Measurements from ENCODE around the gene WDR4.
"Not testable (repeated sequence)": the region's sequence is repeated elsewhere in the genome, so short reads cannot be mapped to it uniquely, and the experiment has no call there.

WDR4 gene

DNA sequence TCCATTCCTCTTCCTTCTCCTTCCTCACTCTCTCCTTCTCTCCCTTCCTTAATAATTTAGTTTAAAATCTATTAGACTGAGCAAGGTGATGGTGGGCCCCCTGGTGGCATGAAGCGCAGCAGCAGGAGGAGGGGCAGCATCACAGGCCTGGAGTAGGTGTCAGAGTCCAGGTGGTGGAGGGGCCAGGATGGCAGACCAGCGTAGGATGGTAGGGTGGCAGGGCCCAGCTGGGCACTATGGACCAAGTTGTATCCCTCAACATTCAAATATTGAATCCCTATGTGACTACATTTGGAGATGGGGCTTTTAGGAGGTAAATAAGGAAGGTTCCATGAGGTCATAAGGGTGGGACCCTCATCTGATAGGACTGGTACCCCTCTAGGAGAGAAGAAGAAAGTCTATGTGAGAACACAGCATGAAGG is 61.0 kb downstream of the WDR4 start:
- POLR2A ChIA-PET = no interaction called here
- CTCF ChIA-PET = no interaction called here

DNA sequence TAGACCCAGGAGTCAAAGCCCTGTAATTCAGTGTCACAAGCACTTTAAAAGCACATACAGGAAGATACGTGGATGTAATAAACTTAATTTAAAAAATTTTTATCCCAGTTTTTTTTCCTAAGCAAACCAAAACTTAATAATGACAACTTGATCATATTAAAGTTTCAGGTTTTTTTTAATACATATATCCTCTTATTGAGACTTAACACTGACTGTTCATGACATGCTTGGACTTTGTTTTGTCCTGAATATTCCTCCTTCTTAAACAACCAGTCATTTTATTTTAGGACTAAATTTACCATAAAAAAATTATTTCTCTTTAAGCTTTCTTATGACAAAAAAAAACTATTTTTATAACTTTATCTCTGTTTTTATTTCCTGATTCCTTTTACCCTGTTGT is 64.1 kb downstream of the WDR4 start:
- ChIA-PET POLR2A (no interaction called here), CTCF (no interaction called here)
- no peak for DNase-seq (ENCODE audit: extremely low spot score)
- TF ChIP-seq FOXM1 (IDR thresholded peaks at IDR 0.05; ENCODE audit: borderline replicate concordance) (no peak), SUZ12 (IDR thresholded peaks at IDR 0.05) (no peak), TARDBP (IDR thresholded peaks at IDR 0.05) (no peak), BHLHE40 (IDR thresholded peaks at IDR 0.05; ENCODE audit: borderline replicate concordance) (no peak)
- TF ChIP-seq, protein P1, sequence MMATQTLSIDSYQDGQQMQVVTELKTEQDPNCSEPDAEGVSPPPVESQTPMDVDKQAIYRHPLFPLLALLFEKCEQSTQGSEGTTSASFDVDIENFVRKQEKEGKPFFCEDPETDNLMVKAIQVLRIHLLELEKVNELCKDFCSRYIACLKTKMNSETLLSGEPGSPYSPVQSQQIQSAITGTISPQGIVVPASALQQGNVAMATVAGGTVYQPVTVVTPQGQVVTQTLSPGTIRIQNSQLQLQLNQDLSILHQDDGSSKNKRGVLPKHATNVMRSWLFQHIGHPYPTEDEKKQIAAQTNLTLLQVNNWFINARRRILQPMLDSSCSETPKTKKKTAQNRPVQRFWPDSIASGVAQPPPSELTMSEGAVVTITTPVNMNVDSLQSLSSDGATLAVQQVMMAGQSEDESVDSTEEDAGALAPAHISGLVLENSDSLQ (IDR thresholded peaks at IDR 0.05) = no peak

More for the DNA sequence above, 61.0 kb downstream of the WDR4 start:
- TF ChIP-seq ZNF384 (IDR thresholded peaks at IDR 0.05) (no peak), FOXM1 (IDR thresholded peaks at IDR 0.05; ENCODE audit: borderline replicate concordance) (no peak), TARDBP (IDR thresholded peaks at IDR 0.05) (no peak), ARNT (IDR thresholded peaks at IDR 0.05) (no peak), HDGF (IDR thresholded peaks at IDR 0.05; ENCODE audit: borderline replicate concordance) (no peak), LEF1 (IDR thresholded peaks at IDR 0.05; ENCODE audit: borderline replicate concordance) (no peak), L3MBTL2 (conservative IDR thresholded peaks at IDR 0.05) (no peak), SP1 (IDR thresholded peaks at IDR 0.05) (no peak), ELF4 (IDR thresholded peaks at IDR 0.05) (no peak), BHLHE40 (IDR thresholded peaks at IDR 0.05; ENCODE audit: borderline replicate concordance) (no peak), NFRKB (IDR thresholded peaks at IDR 0.05) (no peak), CTBP1 (IDR thresholded peaks at IDR 0.05; ENCODE audit: borderline replicate concordance) (no peak), FOXA1 (IDR thresholded peaks at IDR 0.05) (no peak), FOXK2 (IDR thresholded peaks at IDR 0.05) (no peak), SUZ12 (IDR thresholded peaks at IDR 0.05) (no peak)
- TF ChIP-seq, protein P1 (IDR thresholded peaks at IDR 0.05) = no peak
- no peak for DNase-seq (ENCODE audit: extremely low spot score)

DNA sequence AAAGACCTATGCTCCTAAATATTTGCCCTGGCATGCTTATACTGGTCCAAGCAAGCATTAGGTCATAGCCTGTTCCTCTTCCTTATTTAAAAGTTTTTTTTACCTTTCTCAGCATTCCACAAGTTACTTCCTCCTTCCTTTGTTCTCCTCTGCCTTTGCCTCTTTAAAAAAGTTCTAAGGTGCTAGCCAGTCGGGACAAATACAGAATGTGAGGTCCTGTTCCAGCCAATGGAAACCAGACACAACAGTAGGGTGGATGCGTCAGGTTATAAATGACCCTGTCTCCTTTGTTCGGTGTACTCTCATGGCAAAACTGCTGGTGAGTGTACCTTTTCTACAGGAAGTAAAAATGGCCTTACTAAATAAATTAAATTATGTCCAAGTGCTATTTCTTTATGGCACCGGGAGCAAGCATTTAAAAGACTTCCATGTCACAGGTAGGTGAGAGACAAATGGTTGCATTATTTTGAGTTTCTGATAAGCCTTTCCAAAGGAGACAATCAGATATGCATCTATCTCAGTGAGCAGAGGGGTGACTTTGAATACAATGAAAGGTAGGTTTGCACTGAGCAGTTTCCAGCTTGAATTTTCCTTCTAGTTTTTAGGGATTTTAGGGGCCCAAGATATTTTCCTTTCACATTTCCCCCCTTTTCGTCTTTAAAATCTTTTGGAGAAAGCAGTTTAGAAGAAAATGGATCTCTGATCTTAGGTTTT is 66.7 kb downstream of the WDR4 start:
- DNase-seq (ENCODE audit: extremely low spot score); POLR2A ChIA-PET; CTCF ChIA-PET: not testable (repeated sequence)

DNA sequence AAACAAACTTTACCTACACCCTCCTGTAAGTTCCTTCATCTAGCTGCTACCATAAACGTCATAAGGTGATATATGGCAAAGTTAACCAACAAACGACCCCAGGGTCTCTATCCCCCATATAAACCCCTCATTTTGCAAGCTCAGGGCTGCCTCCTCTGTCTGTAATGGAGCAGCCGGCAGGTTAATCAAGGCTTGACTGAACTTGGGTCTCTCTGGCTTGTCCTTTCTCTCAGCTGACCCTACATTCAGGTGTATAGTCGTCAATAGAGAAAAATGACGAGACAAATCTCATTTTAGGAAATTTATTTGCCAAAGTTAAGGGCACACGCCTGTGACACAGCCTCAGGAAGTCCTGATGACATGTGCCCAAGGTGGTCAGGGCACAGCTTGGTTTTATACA is 67.4 kb downstream of the WDR4 start:
- CTCF ChIA-PET = no interaction called here
- TF ChIP-seq ELF4 (IDR thresholded peaks at IDR 0.05) (no peak), FOXA1 (IDR thresholded peaks at IDR 0.05) (no peak), HDGF (IDR thresholded peaks at IDR 0.05; ENCODE audit: borderline replicate concordance) (no peak)
- no peak for DNase-seq (ENCODE audit: extremely low spot score)
- POLR2A ChIA-PET = no interaction called here

DNA sequence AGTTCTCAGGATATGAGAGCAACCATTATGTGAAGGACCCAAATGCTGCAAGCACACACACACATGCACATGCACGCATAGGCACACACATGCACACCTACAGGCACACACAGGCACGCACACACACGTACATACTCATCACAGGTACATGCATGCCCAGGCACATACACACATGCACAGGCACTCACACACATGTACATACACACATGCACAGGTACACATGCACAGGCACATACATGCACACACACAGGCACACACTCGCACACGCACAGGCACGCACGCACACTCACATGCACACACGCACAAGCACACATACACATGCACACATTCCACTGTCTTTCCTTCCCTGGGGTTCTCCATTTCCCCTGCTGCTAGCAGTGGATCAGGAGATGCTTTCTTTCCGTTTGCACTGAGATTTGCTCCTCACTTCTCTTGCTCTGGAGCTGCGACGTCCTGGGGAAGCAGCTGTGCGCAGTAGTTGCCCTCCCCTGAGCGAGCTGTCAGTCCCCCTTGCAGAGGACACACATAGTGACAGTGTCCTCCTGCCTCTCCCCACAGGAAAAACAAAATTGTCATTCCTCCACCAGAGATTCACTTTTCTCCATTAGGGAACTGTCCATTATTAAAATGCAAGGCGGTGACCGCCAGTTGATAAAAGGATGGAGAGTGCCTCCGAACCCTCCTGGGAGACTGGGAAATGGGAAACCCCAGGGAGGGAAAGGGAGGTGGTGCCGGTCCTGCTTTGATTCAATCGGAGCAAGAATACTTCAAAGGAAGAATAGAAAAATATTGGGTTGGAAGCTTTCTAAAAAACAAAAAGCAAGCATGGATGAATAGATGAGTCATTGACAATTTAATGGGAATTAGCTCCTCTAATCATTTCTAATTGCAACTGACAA is 69.5 kb downstream of the WDR4 start:
- TF ChIP-seq ELF4 (IDR thresholded peaks at IDR 0.05) (no peak), ARNT (IDR thresholded peaks at IDR 0.05) (no peak), NFRKB (IDR thresholded peaks at IDR 0.05) (no peak), BHLHE40 (IDR thresholded peaks at IDR 0.05; ENCODE audit: borderline replicate concordance) (no peak), SP1 (IDR thresholded peaks at IDR 0.05) (no peak), LEF1 (IDR thresholded peaks at IDR 0.05; ENCODE audit: borderline replicate concordance) (no peak), SUZ12 (IDR thresholded peaks at IDR 0.05) (no peak)
- POLR2A ChIA-PET = no interaction called here
- CTCF ChIA-PET = interaction anchor here (1.1 kb wide), 1 partner anchor 18 kb away, joined by 3 read pairs; no protein-coding TSS in a partner anchor

DNA sequence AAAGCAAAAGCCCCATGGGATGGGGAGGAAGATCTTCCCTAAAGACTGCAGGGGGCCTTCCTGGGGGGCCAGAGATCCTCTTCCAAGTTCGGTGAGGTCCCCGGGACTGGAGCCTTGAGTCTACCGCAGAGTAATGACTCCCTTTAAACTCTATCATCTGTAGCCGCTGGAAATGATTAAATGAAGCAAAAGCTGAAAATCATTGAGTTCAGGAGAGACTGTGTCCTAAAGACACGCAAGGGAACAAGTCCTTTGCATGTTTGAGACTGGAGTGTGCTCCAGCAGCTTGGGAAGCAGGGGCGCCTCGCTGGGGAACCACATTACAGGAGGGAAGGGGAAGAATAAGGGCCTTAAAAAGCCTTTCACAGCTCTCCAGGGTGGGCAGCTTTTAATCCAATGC is 70.2 kb downstream of the WDR4 start:
- POLR2A ChIA-PET = no interaction called here
- no peak for TF ChIP-seq HDGF (IDR thresholded peaks at IDR 0.05; ENCODE audit: borderline replicate concordance)
- TF ChIP-seq ARNT (IDR thresholded peaks at IDR 0.05) = no peak
- TF ChIP-seq TARDBP (IDR thresholded peaks at IDR 0.05) = no peak
- TF ChIP-seq CTBP1 (IDR thresholded peaks at IDR 0.05; ENCODE audit: borderline replicate concordance) = no peak
- TF ChIP-seq L3MBTL2 (conservative IDR thresholded peaks at IDR 0.05) = no peak
- TF ChIP-seq LEF1 (IDR thresholded peaks at IDR 0.05; ENCODE audit: borderline replicate concordance) = no peak
- TF ChIP-seq FOXA1 (IDR thresholded peaks at IDR 0.05) = no peak
- TF ChIP-seq ELF4 (IDR thresholded peaks at IDR 0.05) = no peak
- no peak for TF ChIP-seq SUZ12 (IDR thresholded peaks at IDR 0.05)
- no peak for TF ChIP-seq NFRKB (IDR thresholded peaks at IDR 0.05)
- no peak for TF ChIP-seq BHLHE40 (IDR thresholded peaks at IDR 0.05; ENCODE audit: borderline replicate concordance)
- TF ChIP-seq, protein P1 (IDR thresholded peaks at IDR 0.05) = no peak
- no peak for TF ChIP-seq FOXK2 (IDR thresholded peaks at IDR 0.05)
- no peak for TF ChIP-seq SP1 (IDR thresholded peaks at IDR 0.05)
- no peak for TF ChIP-seq ZNF384 (IDR thresholded peaks at IDR 0.05)
- CTCF ChIA-PET = interaction anchor here (1.1 kb wide), 1 partner anchor 17 kb away, joined by 3 read pairs; no protein-coding TSS in a partner anchor
- no peak for DNase-seq (ENCODE audit: extremely low spot score)

More for the DNA sequence above, 69.5 kb downstream of the WDR4 start:
- DNase-seq (ENCODE audit: extremely low spot score) = no peak

All from HEK293T (cell line).